Activated T-cell treated with anti-CD3 and anti-CD28 coated beads, Interleukin-2, amount 50 U/mL, for 1 hour (primary cell): ENCODE results near the gene SEMA4B.
"Not testable (repeated sequence)": the region's sequence is repeated elsewhere in the genome, so short reads cannot be mapped to it uniquely, and the experiment has no call there.

Experiments
- DNase-seq: peaks from one replicate; pipeline ENCODE4 v3.0.0-alpha.2; 2020

SEMA4B gene

DNA sequence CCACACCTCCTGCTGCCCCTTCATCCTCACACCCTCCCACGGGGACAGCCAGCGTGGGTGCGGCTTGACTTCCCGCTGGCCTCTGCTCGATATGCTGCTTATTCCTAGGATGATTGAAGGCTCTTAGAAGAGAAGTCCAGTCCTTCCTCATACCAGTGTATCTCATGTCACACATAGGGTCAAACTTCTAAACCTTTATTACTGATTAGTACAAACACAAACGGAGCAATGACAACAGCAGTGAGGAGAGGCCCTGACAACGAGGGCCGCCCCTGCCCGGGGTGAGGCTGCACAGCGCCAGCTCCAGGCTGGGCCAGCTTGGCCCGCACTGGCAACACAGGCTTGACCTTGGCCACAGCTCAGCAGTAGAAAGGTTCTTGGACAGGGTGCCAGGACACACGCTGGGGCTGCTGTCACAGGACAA is 29.0 kb downstream of the SEMA4B start:
- no peak for DNase-seq

DNA sequence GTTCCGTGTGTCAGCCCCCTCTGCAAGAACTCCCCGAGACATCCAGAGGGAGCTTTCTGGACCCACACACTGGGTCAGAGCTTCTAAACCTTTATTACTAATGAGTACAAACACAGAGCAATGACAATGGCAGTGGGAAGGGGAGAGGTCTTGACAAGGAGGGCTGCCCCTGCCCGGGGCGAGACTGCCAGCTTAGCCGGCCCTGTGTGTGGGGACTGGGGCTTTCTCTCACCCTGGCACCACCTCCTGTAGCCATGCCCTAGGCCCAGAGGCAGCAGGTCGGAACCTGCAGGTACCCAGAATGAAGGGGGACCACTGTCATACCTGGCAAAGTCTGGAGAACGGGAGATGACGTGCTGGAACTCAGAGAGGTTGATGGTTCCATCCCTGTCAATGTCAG is 29.5 kb downstream of the SEMA4B start:
- no peak for DNase-seq

DNA sequence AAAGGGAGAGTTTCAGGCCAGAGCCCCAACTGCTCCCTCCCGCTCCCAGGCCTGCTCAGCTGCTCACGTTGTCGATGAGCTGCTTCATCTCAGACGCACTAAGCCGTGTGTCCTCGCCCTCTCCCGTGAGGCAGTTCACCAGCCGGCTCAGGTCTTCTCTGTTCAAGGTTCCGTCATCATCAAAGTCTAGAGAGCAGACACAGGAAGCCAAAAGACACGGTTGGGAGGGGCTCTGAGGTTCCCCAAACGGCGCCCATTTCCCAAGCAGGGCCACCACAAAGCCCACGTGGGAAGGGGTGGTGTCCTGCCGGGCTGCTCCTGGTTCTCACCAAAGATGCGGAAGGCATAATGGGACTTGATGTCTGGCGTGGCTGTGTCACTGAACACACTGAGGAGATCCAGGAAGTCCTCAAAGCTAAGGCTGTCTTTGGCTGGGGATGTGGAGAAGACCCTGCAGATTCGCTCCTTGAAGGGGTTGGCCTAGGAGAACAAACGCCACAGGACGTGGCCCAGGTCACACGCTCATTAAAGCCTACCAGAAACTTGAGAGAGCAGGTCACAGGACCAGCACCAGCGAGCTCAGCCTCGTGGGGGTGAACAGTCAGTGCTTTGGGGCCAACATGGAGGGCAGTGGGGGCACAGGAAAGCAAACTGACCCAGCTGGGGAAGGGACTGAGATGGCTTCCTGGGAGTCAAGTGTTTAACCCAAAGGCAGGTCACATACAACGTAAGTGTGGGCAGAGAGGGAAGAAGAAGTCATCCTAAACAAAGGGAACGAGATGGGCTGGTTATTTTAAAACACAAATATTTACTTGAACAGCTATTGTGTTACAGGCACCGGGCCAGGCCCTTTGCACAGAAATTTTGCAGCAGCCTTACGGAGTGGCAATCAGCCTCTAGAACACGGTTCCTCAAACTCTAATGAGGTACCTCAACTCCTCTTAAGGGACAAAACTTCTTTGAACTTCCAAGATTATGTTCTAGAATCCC is 30.2 kb downstream of the SEMA4B start:
- DNase-seq = peak; percentile 79

GRCh38 chr15:90232196-90232595 is 31.1 kb downstream of the SEMA4B start:
- DNase-seq = no peak

- no peak for DNase-seq
Observed at GRCh38 chr15:90232941-90233386, 31.8 kb downstream of the SEMA4B start.

DNA sequence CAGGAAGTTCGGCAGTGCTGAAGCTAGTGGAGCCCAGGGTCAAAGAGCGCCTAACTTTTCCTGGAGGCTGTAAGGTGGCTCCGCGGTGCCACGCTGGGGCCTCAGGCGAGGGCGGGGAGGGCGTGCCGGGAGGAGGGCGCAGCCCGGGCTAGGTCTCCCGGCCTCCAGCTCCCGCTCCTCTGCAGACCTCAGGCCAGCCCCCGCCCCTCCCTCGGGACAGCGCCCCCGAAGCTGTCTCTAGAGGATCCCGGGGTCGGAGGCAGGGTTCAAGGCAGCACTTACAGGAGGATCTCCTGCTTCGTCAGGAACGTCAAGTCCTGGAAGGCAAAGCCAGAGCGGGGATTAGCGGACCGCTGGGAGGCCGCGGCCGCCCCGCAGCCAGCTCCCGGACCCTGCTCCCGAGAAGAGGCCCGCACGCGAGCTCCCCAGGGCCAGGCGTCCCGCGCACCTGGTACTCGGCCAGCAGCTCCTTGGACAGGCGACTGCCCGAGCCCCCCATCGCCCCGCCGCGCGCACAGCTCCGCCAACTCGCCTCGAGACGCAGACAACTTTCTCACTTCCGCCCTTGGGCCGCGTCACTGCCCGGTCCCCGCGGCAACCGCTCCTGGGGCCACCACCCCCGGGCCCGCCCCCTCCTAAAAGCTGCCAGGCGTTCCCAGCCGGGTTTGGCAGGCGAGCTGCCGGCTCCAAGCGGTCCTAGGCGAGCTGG is 32.4 kb downstream of the SEMA4B start, which contains the start of gene CIB1:
Gene CIB1 (minus strand): TSS at position 555 of the 709 bp plus-strand sequence. CDS start 56 bp downstream, at position 499.
- DNase-seq = no peak

GRCh38 chr15:90234096-90234988 is 33.2 kb downstream of the SEMA4B start, which contains the start of gene GDPGP1:
TSS of gene GDPGP1 (plus strand) at chr15:90234209. CDS start at chr15:90240909, 6,700 bp downstream.
- peak; percentile 96 for DNase-seq

GRCh38 chr15:90239371-90239770 is 38.2 kb downstream of the SEMA4B start:
- DNase-seq = no peak

DNA sequence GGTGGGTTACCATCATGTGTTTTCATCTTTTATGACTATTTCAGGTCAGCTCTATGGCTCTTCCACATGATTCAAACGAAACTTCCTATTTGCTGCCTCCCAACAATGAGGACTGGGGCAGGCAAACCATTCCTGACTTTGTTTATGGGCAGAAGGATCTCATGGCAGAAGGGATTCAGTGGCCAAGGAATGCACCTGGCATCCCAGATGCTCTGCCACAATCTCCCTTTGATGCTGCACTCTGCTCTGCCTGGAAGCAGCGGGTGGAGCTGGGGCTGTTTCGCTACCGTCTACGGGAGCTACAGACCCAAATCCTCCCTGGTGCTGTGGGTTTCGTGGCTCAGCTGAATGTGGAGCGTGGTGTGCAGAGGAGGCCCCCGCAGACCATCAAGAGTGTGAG is 39.7 kb downstream of the SEMA4B start:
- DNase-seq = no peak

DNA sequence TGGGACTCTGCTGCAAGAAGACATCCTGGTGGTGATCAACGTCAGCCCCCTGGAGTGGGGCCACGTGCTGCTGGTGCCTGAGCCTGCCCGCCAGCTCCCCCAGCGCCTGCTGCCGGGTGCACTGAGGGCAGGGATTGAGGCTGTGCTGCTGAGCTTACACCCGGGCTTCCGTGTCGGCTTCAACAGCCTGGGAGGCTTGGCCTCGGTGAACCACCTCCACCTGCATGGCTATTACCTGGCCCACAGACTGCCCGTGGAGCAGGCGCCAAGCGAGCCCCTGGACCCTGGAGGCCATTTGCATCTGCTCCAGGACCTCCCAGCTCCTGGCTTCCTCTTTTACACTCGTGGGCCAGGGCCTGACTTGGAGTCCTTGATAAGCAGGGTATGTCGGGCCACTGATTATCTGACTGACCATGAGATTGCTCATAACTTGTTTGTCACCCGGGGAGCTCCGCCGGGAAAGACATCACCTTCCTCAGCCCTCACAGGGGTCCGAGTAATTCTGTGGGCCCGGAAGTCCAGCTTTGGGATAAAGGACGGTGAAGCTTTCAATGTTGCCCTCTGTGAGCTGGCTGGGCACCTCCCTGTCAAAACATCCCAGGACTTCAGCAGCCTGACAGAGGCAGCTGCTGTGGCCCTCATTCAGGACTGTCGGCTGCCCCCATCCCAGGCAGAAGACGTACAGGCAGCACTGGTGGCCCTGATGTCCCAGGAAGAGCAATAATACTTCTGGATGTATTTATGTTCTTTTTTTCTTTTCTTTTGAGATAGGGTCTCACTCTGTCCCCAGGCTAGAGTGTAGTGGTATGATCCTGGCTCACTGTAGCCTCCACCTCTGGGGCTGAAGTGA is 40.4 kb downstream of the SEMA4B start:
- DNase-seq = no peak

- no peak for DNase-seq
Observed at GRCh38 chr15:90243943-90244639, 43.0 kb downstream of the SEMA4B start.

GRCh38 chr15:90248789-90249202 is 47.7 kb downstream of the SEMA4B start:
- no peak for DNase-seq

GRCh38 chr15:90249203-90249863 is 48.2 kb downstream of the SEMA4B start, which contains the start of gene TTLL13:
TSS of gene TTLL13 (plus strand) at chr15:90249556. CDS start at chr15:90250631, 1,075 bp downstream.
- peak; percentile 61 for DNase-seq

DNA sequence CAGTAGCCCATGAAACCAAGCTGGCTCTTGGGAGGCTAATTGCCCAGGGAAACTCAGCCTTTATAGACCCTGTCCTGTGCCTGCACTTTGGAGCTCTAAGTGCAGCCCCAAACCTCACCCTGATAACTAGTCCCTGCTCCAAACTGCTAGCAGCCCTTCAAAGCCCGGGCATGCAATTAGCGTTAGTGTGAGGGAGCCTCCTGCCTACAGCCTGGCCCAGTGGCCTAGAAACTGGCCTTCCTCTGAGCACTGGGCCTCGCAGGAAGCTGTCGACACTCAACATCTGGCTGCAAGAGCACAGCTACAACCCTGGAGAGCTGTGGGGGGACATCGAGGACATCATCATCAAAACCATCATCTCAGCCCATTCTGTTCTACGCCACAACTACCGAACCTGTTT is 56.6 kb downstream of the SEMA4B start:
- DNase-seq = no peak

GRCh38 chr15:90259524-90259923 is 58.4 kb downstream of the SEMA4B start:
- no peak for DNase-seq

DNA sequence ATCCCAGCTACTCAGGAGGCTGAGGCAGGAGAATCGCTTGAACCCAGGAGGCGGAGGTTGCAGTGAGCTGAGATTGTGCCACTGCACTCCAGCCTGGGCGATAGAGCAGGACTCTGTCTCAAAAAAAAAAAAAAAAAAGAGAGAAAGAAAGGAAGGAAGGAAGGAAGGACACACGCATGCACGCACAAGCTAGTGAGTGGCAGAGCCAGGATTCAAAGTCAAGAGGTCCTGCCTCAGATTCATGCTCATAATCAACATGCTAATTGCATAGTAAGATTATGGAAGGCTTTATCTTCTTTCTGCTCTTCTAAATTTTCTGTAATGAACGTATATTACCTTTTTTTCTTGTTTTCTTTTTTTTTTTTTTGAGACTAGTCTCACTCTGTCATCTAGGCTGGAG is 59.6 kb downstream of the SEMA4B start:
- DNase-seq = not testable (repeated sequence)

GRCh38 chr15:90261811-90262210 is 60.7 kb downstream of the SEMA4B start:
- DNase-seq = no peak

DNA sequence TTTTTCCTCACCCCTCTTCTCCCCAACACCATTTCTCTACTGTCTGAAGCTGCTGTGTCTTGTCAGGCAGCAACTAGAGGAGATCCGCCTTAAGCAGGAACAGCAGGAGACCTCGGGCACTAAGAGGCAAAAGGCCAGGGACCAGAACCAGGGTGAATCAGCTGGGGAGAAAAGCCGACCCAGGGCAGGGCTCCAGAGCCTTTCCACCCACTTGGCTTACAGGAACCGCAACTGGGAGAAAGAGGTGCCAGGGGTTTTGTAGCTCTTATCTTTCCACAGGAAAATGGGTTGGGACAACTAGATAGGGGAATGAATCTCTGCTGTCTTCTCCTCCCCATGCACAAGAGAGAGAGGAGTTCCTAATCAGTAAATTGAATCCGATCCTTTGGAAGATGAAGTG is 61.3 kb downstream of the SEMA4B start:
- no peak for DNase-seq

DNA sequence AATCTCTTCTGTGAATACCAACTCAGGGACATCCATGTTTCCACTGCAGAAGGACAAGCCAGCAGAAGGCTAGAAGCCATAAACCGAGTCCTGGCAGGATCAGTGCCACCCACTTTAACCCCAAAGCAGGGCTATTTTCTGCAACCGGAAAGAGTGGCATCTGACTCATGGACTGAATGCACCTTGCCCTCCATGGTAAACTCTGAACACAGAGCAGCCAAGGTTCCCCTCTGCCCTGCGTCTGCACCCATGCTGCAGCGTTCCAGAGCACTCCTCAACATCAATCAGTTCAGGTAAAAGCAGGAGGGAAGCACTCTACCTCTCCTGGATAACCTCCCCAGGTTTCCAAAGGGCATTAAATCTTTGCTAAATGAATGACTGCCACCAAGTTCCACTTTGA is 63.5 kb downstream of the SEMA4B start:
- peak; percentile 27 for DNase-seq
